Prostate gland (tissue), 2 donors: ENCODE measurements around the gene DCDC1.

Source experiments
- POLR2A ChIP-seq: fragments of 450-650 bp; IDR thresholded peaks from one replicate; pipeline ENCODE4 v1.6.1; 2016; ENCODE audit warnings: antibody characterized with exemption, mild to moderate bottlenecking
- TF ChIP-seq, protein P1 (sequence below), 4 experiments: fragments of 200-600 bp in 2 of 4; fragments of 450-650 bp in 2 of 4; sonication (generic) in 2 of 4; IDR thresholded peaks; 1 replicate in 3 of 4; 2 replicates in 1 of 4; pipeline ENCODE4 v1.5.1; 2016 to 2019; ENCODE audit warnings: antibody characterized with exemption in 4 of 4, mild to moderate bottlenecking in 2 of 4, moderate library complexity in 2 of 4

DNA sequence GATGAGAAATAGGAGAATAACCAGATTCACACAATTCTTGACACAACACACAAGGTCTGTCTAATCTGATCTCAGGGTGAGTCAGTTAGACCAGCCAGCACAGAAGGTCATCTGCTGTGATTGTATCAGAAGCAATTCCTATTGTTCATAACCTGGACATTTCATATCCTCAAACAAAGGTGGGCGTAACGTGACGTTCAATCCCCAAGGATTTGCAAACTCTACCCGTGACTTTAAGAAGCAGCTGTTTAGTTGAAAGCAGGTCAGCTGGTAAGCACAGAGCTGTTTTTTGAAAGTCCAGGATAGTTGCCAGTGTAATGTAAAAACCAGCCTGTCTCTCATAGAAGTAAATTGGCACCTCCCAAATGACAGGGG, 385.1 kb downstream of the DCDC1 start:
- no peak for TF ChIP-seq POLR2A
- TF ChIP-seq, protein P1, sequence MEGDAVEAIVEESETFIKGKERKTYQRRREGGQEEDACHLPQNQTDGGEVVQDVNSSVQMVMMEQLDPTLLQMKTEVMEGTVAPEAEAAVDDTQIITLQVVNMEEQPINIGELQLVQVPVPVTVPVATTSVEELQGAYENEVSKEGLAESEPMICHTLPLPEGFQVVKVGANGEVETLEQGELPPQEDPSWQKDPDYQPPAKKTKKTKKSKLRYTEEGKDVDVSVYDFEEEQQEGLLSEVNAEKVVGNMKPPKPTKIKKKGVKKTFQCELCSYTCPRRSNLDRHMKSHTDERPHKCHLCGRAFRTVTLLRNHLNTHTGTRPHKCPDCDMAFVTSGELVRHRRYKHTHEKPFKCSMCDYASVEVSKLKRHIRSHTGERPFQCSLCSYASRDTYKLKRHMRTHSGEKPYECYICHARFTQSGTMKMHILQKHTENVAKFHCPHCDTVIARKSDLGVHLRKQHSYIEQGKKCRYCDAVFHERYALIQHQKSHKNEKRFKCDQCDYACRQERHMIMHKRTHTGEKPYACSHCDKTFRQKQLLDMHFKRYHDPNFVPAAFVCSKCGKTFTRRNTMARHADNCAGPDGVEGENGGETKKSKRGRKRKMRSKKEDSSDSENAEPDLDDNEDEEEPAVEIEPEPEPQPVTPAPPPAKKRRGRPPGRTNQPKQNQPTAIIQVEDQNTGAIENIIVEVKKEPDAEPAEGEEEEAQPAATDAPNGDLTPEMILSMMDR (IDR thresholded peaks at IDR 0.05), result no peak
